Stimulated activated CD8-positive, alpha-beta memory T cell treated with anti-CD3 and anti-CD28 coated beads, Interleukin-15, amount 100 ng/mL, for 48 hours (primary cell): ENCODE data around the gene FBXO8.
A peak's percentile ranks its signal among the peaks of the same experiment; 100 is the strongest.
"Not testable (repeated sequence)": the region's sequence is repeated elsewhere in the genome, so short reads cannot be mapped to it uniquely, and the experiment has no call there.

ENCODE experiments used
- DNase-seq, 2 donors: peaks; one replicate each; pipeline ENCODE4 v3.0.0-alpha.2; 2020; ENCODE audit warnings: low read depth in 2 of 2

The FBXO8 gene

GRCh38 chr4:174283507-174284471 is at the start of gene FBXO8, which contains the start of gene CEP44:
TSS of gene FBXO8 (minus strand) at chr4:174283667. CDS start at chr4:174263092, 20,575 bp downstream.
TSS of gene CEP44 (plus strand) at chr4:174283911. CDS start at chr4:174299122, 15,211 bp downstream.
- DNase-seq, result peak; percentile 33 to 34

- no peak for DNase-seq
Measured at GRCh38 chr4:174332741-174333493, 49.5 kb upstream of the FBXO8 start.

GRCh38 chr4:174324725-174325124 is 41.3 kb upstream of the FBXO8 start:
- DNase-seq, result no peak

GRCh38 chr4:174324236-174324635 is 40.8 kb upstream of the FBXO8 start:
- no peak for DNase-seq

- DNase-seq, result no peak
Measured at GRCh38 chr4:174320494-174321199, 37.2 kb upstream of the FBXO8 start.

- DNase-seq, result no peak
Measured at GRCh38 chr4:174318829-174319764, 35.6 kb upstream of the FBXO8 start.

GRCh38 chr4:174317531-174317930 is 34.1 kb upstream of the FBXO8 start:
- DNase-seq, result no peak

- DNase-seq, result no peak
Measured at GRCh38 chr4:174316954-174317353, 33.5 kb upstream of the FBXO8 start.

- DNase-seq, result no peak
Measured at GRCh38 chr4:174316546-174316945, 33.1 kb upstream of the FBXO8 start.

- no peak for DNase-seq
Measured at GRCh38 chr4:174314770-174315169, 31.3 kb upstream of the FBXO8 start.

GRCh38 chr4:174314274-174314673 is 30.8 kb upstream of the FBXO8 start:
- no peak for DNase-seq

- no peak for DNase-seq
Measured at GRCh38 chr4:174312993-174313392, 29.5 kb upstream of the FBXO8 start.

- no peak for DNase-seq
Measured at GRCh38 chr4:174307694-174308093, 24.2 kb upstream of the FBXO8 start.

GRCh38 chr4:174305961-174306360 is 22.5 kb upstream of the FBXO8 start:
- no peak for DNase-seq

- no peak for DNase-seq
Measured at GRCh38 chr4:174304664-174305063, 21.2 kb upstream of the FBXO8 start.

GRCh38 chr4:174303687-174304086 is 20.2 kb upstream of the FBXO8 start:
- DNase-seq, result no peak

- not testable (repeated sequence) for DNase-seq
Measured at GRCh38 chr4:174295142-174295541, 11.7 kb upstream of the FBXO8 start.

- DNase-seq, result not testable (repeated sequence)
Measured at GRCh38 chr4:174294641-174295040, 11.2 kb upstream of the FBXO8 start.

- DNase-seq, result no peak
Measured at GRCh38 chr4:174292473-174292872, 9.0 kb upstream of the FBXO8 start.

- no peak for DNase-seq
Measured at GRCh38 chr4:174286870-174287269, 3.4 kb upstream of the FBXO8 start.

GRCh38 chr4:174284487-174284886 is 1.0 kb upstream of the FBXO8 start:
- no peak for DNase-seq
